KG1 (cell line): Measurements from ENCODE around the gene TCF12.

Experiments
- DNase-seq: peaks from one replicate; lab custom pipeline; 2025; lab: John Stamatoyannopoulos, UW

TCF12 gene

DNA sequence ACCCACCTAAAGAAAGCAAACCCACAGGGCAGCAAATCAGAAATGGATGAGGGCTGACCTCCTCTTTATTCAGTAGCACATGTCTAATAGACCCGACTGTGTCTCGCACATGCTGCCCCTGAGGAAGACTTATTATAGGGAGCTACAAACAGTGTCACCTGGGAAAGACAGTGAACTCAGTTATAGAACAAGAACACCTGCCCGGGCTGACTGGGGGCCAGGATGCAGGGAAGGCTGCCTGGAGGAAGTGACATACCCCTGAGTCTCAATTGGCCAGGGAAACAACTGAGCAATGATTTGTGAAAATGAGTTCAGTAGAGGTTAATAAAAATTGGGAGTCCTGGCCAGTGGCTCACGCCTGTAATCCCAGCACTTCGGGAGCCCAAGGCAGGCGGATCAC is 379.2 kb downstream of the TCF12 start:
- no peak for DNase-seq

DNA sequence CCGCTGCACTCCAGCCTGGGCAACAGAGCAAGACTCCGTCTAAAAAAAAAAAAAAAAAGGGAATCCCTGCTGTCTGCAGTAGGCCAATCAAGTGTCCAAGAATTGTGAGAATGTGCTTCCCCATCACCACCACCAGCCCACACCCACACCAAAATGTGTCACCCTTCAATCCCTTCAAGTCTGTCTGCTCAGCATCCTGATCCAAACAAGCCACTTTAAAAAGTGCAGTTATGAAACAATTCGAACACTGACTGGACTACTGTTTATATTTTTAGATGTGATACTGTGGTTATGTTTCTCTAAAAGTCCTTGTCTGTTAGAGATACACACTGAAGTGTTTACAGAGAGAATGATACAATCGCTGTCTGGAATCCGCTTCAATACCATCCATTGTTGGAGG is 379.8 kb downstream of the TCF12 start:
- no peak for DNase-seq

DNA sequence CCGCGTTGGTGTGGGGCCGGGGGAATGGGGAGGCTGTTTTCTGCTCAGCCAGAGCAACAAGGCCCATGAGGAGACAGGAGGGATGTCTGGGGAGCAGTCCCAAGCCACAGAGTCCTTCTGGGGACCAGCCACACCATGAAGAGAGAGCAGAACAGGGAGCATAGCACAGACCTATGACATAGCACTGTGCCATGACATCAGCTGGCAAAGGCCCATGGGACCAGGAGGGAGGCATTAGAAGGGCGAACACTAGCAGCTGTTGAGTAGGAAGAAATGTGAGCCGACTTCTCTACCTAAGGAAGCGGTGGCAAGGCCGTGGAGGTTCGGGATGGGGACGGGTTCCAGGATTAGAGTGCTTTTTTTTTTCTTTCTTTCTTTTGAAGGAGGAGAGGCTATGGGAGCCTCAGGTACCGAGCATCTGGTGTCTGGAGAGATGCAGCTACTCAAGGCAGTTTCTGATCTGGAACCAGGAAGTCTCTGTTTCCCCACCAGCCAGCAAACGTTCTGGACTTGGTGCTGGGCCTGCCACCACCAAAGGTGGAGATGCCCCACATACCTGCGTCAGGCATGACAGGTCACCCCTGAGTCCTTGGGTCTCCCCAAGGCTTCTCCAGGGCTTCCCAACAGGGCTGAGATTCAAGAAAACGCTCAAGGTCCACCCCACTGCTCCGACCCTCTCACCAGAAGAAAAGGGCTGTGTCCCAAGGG is 380.6 kb downstream of the TCF12 start:
- no peak for DNase-seq

DNA sequence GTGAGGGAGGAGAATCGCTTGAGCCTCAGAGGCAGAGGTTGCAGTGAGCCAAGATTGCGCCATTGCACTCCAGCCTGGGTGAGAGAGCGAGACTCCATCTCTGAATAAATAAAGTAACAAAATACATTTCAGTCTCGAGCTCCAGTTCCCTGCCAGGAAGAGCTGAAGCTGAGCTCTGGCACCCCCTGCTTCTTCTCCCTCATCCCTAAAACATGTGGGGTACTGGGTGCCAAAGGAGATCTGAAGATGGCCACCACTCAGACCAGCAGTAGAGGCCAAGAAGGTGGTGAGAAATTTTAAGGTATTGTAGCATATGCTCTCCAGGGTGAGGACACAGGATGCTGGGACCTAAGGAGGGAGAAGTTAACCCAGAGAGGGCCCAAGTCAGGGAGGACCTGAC is 382.9 kb downstream of the TCF12 start:
- DNase-seq: no peak

DNA sequence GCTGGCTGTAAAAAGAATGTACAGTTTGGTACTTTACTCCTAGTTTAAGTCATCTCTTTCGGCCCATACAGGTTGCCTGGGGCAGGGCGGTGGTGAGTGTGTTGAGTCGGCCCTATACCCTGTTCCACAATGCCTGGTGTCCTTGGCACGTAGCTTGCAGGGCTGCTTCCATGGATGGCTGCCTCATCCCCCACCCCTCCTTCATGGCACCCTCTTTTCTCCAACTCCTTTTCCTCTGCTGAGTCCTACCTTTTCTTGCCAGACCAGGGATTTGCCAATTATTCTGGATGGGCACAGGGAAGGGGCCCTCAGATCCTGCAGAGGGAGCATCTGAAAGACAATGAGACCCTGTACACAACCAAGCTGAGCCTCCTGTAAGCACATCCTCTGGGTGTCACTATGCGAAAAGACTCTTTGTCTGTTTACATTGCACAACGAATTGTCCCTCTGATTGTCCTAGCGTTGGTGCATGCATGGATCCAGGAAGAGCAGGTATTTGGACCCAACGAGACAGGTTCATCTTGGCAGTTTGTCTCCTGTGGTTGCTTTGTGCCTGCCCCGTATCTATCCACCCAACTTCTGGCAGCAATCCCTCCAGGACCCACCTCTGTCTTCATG is 384.3 kb downstream of the TCF12 start:
- no peak for DNase-seq

DNA sequence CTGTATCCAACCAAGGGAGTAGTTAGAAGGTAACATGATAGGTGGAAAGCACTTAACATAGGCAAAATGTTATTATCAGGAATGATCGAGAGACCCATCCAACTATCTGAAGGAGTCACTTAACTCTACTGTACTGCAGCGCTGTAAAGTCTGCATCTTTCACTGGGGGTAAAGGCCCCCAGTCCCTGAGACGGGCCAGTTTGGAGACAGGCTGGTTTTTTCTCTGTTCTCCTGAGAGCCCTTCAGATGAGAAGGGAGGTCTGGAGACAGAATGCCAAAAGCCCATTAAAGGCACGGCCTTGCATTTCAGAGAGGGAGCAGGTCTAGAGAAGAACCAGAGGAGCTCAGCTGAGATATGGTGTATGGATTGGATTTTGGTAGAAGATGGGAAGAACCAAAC is 386.6 kb downstream of the TCF12 start:
- no peak for DNase-seq

DNA sequence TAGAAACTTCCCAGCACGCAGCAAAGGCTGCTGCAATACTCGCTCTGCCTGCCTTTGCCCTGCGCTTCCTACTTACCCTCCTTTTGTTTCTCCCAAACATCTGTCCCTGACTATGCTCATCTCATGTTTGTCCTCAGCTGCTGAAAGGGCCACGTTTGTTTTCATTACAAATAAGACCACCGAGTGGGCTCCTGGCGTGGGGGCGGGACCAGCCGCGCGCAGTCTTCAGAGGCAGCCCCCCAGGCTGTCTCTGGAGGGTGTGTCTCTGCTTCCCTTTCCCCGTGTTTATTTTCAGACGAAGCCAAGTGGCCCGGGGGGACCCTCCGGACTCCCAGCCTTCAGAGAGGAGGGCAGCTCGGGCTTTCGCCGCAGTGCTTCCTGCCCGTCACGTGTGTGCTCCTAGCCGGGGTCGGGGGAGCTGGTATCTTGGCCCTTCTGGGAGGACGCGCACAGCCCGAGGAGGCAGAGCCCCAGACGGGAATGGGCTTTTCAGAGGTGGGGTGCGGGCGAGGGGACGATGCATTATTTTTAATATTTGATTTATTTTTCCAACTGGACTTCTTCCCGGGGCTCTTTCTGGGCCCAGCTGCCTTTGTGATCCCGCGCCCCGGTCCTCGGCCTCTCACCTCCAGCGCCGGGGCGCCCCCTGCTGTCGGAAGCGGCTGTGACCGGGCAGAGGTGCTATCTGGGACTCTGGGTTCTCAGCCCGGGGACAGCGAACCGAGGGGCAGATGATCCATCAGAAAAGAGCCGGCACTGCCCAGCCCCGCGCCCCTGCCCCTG is 387.9 kb downstream of the TCF12 start:
- peak; percentile 64 for DNase-seq

DNA sequence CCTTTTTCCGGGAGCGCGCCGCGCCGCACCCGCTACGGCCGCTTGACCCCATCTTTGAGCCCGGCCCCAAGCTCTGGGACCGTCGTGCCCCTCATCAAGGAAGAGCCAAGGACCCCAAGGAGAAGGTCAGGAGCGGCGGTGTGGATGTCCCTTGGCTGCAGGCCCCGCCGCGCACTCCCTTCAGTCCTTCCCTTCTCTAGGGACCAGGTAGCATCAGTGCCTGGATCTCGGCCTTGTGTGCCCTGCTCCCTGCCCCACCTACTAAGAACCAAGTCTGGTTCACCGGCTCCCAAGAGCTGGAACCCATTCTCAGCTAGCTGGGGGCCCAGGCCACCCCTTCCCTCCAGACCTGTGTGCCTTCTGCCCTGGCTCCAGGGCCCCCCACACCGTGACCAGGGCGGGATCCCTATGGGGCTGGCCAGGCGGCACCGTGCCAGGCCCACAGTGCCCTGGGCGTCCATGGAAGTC is 388.5 kb downstream of the TCF12 start:
- no peak for DNase-seq

DNA sequence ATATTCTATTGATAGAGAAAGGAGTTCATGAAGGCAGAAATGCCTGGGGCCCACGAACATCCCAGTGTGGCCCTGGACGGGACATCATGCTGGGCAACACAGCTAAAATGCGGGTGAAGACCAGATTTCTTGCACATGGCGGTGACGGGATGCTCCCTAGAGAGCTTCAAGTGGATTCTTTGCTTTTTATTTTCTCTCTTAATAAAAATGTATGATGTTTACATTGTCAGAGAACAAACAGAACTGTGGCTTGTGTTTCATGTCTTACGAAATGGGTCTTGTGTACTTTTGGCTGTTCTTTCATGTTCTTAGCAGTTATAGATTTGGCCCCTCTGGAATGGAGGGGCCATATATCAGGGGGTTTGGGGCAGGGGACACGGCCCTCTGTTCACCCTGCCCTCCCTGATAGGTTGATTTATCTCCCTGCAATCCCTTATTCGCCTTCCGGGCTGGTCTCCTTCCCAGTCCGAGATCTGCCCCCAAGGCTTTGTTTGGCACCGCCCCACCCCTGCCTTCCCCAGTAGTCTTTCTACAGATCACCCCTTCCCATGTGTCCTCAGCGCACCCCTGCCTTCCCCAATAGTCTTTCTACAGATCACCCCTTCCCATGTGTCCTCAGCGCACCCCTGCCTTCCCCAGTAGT is 389.2 kb downstream of the TCF12 start:
- no peak for DNase-seq

DNA sequence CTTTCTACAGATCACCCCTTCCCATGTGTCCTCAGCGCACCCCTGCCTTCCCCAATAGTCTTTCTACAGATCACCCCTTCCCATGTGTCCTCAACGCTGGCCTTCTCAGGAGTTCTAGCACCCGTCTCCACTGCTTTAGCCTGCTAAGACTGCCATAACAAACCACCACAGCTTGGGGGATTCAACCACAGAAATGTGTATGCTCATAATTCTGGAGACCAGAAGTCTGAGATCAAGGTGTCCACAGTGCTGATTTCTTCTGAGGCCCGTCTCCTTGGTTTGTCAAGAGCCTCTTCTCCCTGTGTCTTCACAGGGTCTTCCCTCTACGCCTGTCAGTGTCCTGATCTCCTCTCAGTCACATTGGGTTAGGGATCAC is 389.7 kb downstream of the TCF12 start:
- no peak for DNase-seq

DNA sequence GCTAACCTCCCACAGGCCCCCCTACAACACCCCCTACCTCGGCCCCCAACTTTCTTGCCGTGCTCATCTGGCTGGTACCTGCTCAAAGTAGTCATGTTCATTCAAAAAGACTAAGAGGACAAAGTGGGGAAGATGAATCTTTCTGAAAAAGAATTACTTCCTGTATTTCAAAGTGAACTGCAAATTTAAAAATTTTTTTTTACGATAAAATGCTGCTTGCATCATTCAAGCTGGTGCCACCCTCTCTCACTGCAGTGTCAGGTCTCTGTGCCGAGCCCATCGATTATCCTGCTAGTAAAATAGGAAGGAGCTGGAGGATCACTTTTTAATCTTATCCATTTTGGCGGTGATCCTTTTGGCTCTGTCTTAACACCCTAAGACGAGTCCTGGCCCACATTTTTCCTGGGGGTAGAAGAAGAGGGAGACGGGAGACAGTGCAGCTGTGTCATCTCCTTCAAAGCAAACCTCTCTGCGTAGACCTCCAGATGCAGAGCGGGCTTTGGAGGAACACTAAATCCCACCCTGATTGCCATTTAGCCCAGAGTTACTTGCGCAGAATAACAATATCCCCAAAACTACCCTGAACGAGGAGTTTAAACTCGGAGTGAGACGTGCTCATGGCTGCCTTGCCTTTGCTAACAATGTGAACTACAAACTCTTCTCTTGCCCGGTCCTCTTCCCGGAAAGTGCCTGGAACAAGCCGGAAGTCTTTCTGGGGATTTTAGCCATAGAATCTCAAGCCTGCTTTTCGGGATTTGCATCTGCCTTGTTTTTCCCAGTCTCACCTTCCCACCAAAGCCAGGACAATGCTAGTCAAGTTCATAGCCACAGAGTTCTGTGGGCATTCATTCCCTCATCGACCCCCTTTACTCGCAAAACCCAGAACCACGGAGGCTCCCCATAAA is 391.7 kb downstream of the TCF12 start:
- DNase-seq: no peak

DNA sequence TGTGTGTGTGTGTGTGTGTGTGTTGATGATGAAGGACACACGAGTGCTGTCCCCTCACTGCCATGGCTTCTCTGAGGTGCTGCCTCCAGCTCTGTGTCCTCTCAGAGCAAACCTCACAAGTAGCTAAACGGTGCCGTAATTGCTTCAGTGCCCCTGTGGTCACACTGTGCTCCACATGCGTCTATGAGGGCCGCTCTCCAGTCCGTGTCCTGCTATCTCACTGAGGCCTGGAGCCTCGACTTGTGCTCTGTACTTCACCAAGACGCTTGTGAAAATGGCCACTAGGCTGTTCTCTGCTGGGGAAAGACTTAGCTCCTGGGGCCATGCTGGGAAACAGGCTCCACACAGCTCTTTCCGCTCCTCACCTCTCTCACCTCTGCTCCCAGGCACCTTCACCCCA is 392.4 kb downstream of the TCF12 start:
- DNase-seq: no peak

DNA sequence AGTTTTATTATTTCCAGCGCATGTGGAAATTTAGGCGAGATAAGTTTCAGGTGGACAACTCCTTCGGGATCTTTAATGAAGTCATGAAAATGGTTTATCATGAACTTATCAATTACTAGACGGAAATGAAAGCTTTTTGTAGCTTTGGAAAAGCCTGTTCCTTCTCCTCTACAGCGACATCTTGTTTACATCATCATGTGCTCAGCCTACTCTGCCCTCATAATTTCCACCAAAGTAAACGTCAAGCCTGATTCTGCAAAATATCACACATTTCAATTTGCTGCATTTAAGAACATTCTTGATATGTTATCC is 393.5 kb downstream of the TCF12 start:
- DNase-seq: no peak

DNA sequence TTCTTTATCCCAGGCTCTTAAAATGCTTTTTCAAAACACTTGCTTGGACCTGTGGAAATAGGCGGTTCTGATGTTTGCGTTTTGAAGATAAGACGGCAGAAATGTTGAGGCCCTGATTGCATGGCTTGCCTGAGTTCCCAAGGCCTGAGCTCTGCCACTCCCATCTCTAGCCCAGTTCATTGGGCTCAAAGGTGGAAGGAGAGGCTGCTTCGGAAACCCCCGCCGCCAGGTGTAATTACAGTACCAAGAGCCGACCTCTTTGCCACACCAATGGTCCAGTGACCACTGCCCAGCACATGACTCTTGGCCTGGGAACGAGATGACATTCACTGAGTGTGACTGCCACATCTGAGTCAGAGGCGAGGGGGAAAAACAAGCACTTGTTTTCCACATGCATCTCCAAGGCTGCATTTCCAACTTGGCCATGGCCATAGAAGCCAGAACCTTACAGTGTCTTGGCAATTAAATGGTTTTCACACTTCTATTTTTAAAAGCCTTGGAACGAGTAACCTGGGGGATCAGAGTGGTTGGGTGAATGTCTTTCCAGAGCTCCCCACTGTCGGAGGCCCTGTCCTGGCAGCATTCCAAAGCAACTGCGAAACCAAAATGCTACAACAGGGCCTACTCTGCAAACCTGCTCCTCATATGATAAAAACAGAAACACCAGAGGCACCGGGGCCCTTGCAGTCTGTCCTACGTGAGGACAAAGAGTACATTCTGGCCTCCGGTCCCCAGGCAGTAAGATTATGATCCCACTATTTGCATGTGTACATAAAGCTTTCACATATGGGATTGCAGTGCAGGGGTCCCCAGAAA is 394.1 kb downstream of the TCF12 start:
- DNase-seq: no peak

DNA sequence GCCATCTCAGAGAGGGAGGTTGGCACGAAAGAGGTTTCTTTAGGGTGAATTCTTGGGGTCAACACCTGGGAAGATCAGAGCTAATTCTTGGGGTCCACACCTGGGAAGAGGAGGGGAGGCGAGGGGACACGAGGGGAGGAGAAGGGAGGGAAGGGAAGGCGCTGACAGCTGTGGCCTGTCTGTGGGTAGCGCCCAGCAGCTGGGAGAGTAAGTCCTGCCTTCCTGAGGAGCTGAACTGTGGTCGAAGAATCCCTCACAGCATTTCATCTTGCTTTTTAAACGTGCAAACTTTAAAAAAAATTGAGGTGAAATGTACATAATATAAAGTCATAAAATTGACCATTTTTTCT is 394.7 kb downstream of the TCF12 start:
- no peak for DNase-seq

DNA sequence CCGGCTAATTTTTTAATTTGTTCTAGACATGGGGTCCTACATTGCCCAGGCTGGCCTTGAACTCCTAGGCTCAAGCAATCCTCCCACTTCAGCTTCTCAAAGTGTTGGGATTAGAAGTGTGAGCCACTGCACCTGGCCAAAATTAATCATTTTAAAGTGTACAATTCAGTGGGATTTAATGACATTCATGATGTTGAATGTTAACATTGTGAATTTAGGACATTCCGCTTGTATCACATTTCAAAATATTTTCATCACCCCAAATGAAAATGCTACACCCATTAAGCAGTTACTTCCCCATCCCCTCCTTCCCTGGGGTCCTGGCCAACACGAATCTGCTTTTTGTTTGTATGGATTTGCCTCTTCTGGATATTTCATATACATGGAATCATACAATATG is 395.8 kb downstream of the TCF12 start:
- DNase-seq: no peak

DNA sequence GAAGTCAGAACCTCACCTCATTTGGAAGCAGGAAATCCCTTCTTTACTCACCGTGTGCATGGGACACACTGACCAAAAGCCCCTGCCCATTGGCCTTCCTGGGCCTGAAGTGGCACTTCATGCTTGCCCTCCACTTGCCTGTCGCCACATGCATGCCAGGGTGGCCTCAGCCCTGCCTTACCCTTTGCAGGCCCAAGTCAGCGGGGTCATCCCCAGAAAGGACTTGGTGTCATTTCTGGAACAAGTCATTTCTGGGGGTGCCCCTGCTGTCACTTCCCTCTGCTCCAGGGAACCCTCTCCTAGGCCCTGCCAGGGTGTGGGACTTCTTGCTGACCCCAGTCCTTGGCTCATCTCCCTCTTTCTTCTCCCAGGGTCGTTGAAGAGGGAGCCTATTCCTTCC is 398.0 kb downstream of the TCF12 start:
- DNase-seq: no peak

DNA sequence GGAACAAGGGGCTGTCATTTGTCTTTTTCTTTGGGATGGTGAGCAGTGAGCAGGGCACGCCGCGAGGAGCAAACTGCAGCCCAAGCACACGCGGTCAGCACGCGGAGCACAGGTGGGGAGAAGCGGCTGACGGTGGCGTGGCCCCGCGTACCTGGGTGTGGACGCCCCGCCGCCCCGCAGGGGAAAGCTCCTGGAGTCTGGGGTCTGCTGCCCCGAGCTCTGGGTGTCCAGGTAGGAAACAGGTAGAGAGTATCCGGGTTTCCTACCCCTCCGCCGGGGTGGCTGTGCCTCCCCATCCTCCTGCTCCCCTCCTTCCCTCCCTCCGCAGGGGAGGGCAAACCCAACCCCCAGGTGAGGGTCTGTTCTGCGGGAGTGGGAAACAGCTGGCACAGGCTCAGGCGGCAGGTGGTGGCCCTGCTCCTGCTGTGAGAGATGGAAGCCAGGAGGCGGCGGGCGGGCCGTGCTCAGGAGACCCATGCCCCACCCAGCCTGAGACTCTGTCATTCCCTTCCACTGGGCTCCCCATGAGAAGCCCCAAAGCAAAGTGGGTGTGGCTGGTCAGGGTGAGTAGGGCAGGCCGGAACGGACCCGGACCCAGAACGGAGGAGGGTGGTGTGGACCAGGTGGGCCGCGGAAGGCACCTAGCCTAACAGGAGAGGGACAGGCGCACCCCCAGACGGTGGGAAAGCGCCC is 400.9 kb downstream of the TCF12 start:
- DNase-seq: no peak

DNA sequence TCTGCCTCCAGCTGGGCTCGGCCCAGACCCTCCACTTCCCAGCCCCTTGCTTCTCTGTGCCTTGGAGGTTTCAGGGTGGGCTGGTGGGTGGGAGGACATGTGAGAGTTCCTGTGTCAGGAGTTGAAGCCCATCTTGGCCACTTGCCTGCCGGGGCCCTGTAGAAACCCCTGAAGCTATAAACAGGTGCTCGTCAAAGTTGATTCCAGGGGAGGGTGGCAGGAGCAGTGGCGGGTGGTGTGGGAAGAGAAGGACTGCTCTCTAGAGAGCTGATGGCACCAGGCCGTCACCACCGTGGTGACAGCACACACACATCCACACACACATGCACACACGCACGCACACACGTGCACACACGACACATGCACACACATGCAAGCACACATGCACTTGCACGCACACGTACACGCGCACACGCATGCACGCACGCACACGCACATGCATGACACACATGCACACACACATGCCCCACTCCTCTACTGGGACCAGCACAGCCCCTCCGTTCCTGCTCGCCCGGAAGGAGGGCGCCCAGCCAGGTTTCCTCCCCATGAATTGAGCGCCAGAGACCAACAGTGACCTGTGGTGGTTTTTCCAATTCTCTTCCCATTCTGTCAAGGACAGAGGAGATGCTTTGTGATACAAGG is 401.6 kb downstream of the TCF12 start:
- no peak for DNase-seq

DNA sequence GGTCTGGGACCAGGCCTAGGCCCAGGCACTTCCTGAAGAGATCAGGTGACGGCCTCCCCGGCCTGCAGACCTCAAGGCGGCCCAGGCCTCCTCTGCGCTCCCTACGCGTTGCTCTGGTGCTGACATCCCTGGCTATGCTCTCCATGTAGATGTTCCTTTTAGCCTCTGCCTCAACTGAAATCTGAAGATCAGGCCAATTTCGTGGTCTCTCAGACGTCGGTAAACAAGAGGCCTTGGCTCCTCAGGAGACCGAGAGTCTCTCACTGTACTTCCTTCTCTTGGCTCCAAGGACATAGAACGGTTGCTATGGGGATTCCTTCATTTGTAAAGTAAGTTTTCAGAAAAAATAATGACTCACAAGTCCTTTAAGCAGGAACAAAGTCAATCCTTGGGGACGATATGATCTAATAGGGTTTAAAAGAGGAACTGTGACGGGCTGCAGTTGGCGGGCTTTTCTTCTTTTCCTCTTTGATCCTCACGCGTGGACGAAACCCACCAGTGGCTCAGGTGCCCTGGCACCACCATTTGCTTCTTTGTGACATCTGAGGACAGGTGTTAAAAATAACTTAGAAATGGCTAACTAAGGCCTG is 402.3 kb downstream of the TCF12 start:
- DNase-seq: no peak
